ENCODE data around the gene PDIA5. TPM values are rescaled to one million over a fixed set of nuclear protein-coding genes. Genes with fewer than 3 reads are reported as not detected.

Gene PDIA5
- total RNA-seq, 1 experiment from 2014 or later: 41.5 TPM

GRCh38 chr3:123027292-123028232 is 39.3 kb upstream of the PDIA5 start, which contains the start of gene SEMA5B (continued):
- TF ChIP-seq ARID4B (CRISPR knock-in tag; IDR thresholded peaks at IDR 0.05; ENCODE audit: borderline replicate concordance) (0 out of 2 replicates have a peak, but pooled peaks have one; percentile 63), ETV6 (CRISPR knock-in tag; IDR thresholded peaks at IDR 0.05) (peak; percentile 40; the same call in 1 of the 2 replicates), ZNF138 (CRISPR knock-in tag; conservative IDR thresholded peaks at IDR 0.05) (peak; percentile 16; the same call in 1 of the 2 replicates), ZBTB21 (CRISPR knock-in tag; IDR thresholded peaks at IDR 0.05; ENCODE audit: borderline replicate concordance) (no peak), ZNF232 (CRISPR knock-in tag; IDR thresholded peaks at IDR 0.05) (peak; percentile 75)

GRCh38 chr3:123028233-123028828 is 38.5 kb upstream of the PDIA5 start:
- Mint-ChIP-seq H3K36me3 (peaks cover 3% of the 10 kb centered on the region; the same call in 1 of the 2 replicates), H3K27ac (no peak overlapping the region), H3K4me1 (peaks cover 33% of the 10 kb centered on the region), H3K9me3 (no peaks in the 10 kb centered on the region; the same call in 1 of the 2 replicates), H3K4me3 (peak overlapping the region; percentile 89), H3K27me3 (ENCODE audit: low read depth) (peaks cover 49% of the 10 kb centered on the region)
- POLR2A ChIA-PET: interaction anchor here (0.5 to 1.1 kb wide), 2 partner anchors 9 to 1279 kb away, joined by 3 read pairs; partner anchors contain the start of gene GOLGB1
- CTCF ChIA-PET: interaction anchor here (0.7 to 4.6 kb wide), 27 partner anchors 8 to 1480 kb away, joined by 3 to 72 read pairs (median 6); partner anchors contain the start of genes HSPBAP1 and PDIA5
- TF ChIP-seq ESRRA (CRISPR knock-in tag; IDR thresholded peaks at IDR 0.05; ENCODE audit: borderline replicate concordance) (no peak), USF1 (CRISPR knock-in tag; IDR thresholded peaks at IDR 0.05) (no peak), ZNF121 (CRISPR knock-in tag; IDR thresholded peaks at IDR 0.05) (no peak), GTF2I (CRISPR knock-in tag; conservative IDR thresholded peaks at IDR 0.05) (0 out of 2 replicates have a peak, but pooled peaks have one; percentile 46), CDX4 (CRISPR knock-in tag; IDR thresholded peaks at IDR 0.05; ENCODE audit: borderline replicate concordance) (no peak), ZNF532 (CRISPR knock-in tag; IDR thresholded peaks at IDR 0.05; ENCODE audit: borderline replicate concordance) (no peak), ZNF423 (CRISPR knock-in tag; IDR thresholded peaks at IDR 0.05) (no peak), SOX15 (CRISPR knock-in tag; IDR thresholded peaks at IDR 0.05) (no peak)
- ATAC-seq (peak; percentile 11), DNase-seq (ENCODE audit: low spot score) (peak; percentile 29)

All from WTC11 (cell line).